A673 (cell line): Measurements from ENCODE around the gene GSG1.

Experiments
- CTCF ChIP-seq: fragments of 300-800, 200-600 bp; sonication (generic); conservative IDR thresholded peaks from 2 replicates; pipeline ENCODE4 v1.5.1; 2017; ENCODE audit warnings: low read depth, mild to moderate bottlenecking, antibody characterized with exemption, low read length, moderate library complexity, mixed read lengths
- EZH2 ChIP-seq: fragments of 200-600 bp; sonication (generic); IDR thresholded peaks from 2 replicates; pipeline ENCODE4 v1.6.1; 2017; ENCODE audit warnings: borderline replicate concordance, low read depth, mild to moderate bottlenecking, mixed read lengths, antibody characterized with exemption, low read length; ENCODE audit not compliant: poor library complexity, severe bottlenecking

DNA sequence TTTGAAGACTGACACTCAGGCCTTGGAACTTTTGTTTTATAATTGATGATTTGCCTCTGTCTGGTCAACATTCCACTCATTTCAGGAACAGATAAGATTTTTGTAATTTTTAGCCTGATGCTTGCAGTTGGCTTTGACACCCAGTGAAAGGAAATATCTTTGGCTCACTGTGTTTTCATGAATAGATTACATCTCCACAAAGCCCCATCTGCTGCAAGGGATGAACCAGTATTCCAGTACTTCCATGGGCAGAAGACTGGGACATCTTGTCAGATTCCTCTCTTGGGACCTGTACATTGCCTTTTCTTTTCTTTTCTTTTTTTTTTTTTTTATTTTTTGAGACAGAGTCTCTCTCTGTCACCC, 28.4 kb downstream of the GSG1 start:
- TF ChIP-seq CTCF, result no peak
- no peak for TF ChIP-seq EZH2
